A549 (cell line): Measurements from ENCODE around the gene B3GALNT2. TPM values are rescaled to one million over a fixed set of nuclear protein-coding genes. Genes with fewer than 3 reads are reported as not detected.
A peak's percentile ranks its signal among the peaks of the same experiment; 100 is the strongest.

Experiments used
- ATAC-seq, 2 experiments: fragments of 200-7000 bp in 1 of 2; fragments of >200 bp in 1 of 2; cut with Nextera tagmentation in 1 of 2; cut with Tn5 transposase in 1 of 2; 3 replicates each; pipeline versions ENCODE4 v1.8.0 to v1.9.1; 2018 to 2020; ENCODE audit warnings: mild to moderate bottlenecking in 1 of 2, moderate library complexity in 1 of 2
- CTCF ChIA-PET: fragments of 300-600 bp; sonication (Branson Sonifier 250); formaldehyde crosslinking; extraction: SDS; loops from one replicate; lab custom pipeline; 2021; ENCODE audit warnings: antibody characterized with exemption, inconsistent platforms; lab: Yijun Ruan, JAX
- POLR2A ChIA-PET: fragments of 350-600 bp; formaldehyde crosslinking; extraction: SDS; loops from one replicate; lab custom pipeline; 2021; ENCODE audit warnings: antibody characterized with exemption, inconsistent platforms; lab: Yijun Ruan, JAX
- DNase-seq, 2 experiments: peaks; one replicate each; pipeline versions ENCODE4 v3.0.0 to v3.0.0-alpha.2; 2011 to 2016; ENCODE audit warnings: low read depth in 1 of 2, low spot score in 1 of 2
- FAIRE-seq: peaks from 2 replicates; lab custom pipeline; 2011; peaks lifted over from hg19 to GRCh38; lab: Jason Lieb, UNC
- H3K27ac ChIP-seq, 2 experiments: fragments of >200 bp; sonication (Bioruptor Twin); formaldehyde crosslinking; 3 replicates each; pipeline ENCODE4 v1.5.1; 2016 to 2017
- H3K4me1 ChIP-seq: fragments of >200 bp; sonication (Bioruptor Twin); formaldehyde crosslinking; 3 replicates; pipeline ENCODE4 v1.6.1; 2016
- H3K4me2 ChIP-seq: fragments of >200 bp; sonication (Bioruptor Twin); formaldehyde crosslinking; 3 replicates; pipeline ENCODE4 v1.6.1; 2016
- H3K4me3 ChIP-seq: fragments of >200 bp; sonication (Bioruptor Twin); formaldehyde crosslinking; 3 replicates; pipeline ENCODE4 v1.5.1; 2016
- H3K9me3 ChIP-seq: fragments of >200 bp; sonication (Bioruptor Twin); formaldehyde crosslinking; 3 replicates; pipeline ENCODE4 v1.6.1; 2016
- CBX8 ChIP-seq: fragments of 200-600 bp; sonication (generic); IDR thresholded peaks from 2 replicates; pipeline ENCODE4 v1.6.1; 2016
- CEBPB ChIP-seq, 2 experiments: fragments of >200 bp in 1 of 2; sonication (Bioruptor Twin) in 1 of 2; formaldehyde crosslinking in 1 of 2; IDR thresholded peaks; 2 replicates each; pipeline ENCODE4 v1.6.1; 2012 to 2016
- EHF ChIP-seq: fragments of 250-450 bp; sonication (Bioruptor Pico); IDR thresholded peaks from 2 replicates; pipeline ENCODE4 v1.5.0; 2020; ENCODE audit warnings: mild to moderate bottlenecking
- FOSB ChIP-seq: fragments of 250-450 bp; sonication (Bioruptor Pico); IDR thresholded peaks from 2 replicates; pipeline ENCODE4 v1.5.0; 2020; ENCODE audit warnings: mild to moderate bottlenecking, moderate library complexity
- HES2 ChIP-seq: fragments of >200 bp; sonication (Bioruptor Twin); formaldehyde crosslinking; IDR thresholded peaks from 2 replicates; pipeline ENCODE4 v1.6.1; 2016
- HEYL ChIP-seq: fragments of 250-450 bp; sonication (Bioruptor Pico); IDR thresholded peaks from 2 replicates; pipeline ENCODE4 v1.8.0; 2021; ENCODE audit warnings: mild to moderate bottlenecking, moderate library complexity
- HOXB13 ChIP-seq: fragments of 250-450 bp; sonication (Bioruptor Pico); IDR thresholded peaks from 2 replicates; pipeline ENCODE4 v1.5.0; 2020; ENCODE audit warnings: low read depth, mild to moderate bottlenecking, moderate library complexity
- HOXB5 ChIP-seq: fragments of 250-450 bp; sonication (Bioruptor Pico); IDR thresholded peaks from 2 replicates; pipeline ENCODE4 v1.5.0; 2020; ENCODE audit warnings: mild to moderate bottlenecking, moderate library complexity
- NPAS2 ChIP-seq: fragments of 250-450 bp; sonication (Bioruptor Pico); IDR thresholded peaks from 2 replicates; pipeline ENCODE4 v1.8.0; 2022; ENCODE audit warnings: mild to moderate bottlenecking, moderate library complexity, borderline replicate concordance
- NR3C1 ChIP-seq: fragments of >200 bp; sonication (Bioruptor Twin); formaldehyde crosslinking; IDR thresholded peaks from 3 replicates; pipeline ENCODE4 v1.6.1; 2017
- PBX3 ChIP-seq: IDR thresholded peaks from 2 replicates; pipeline ENCODE4 v1.6.1; 2012
- RAD21 ChIP-seq, 2 experiments: fragments of >200 bp in 1 of 2; sonication (Bioruptor Twin) in 1 of 2; formaldehyde crosslinking in 1 of 2; IDR thresholded peaks in 1 of 2; conservative IDR thresholded peaks in 1 of 2; 2 replicates in 1 of 2; 3 replicates in 1 of 2; pipeline ENCODE4 v1.6.1; 2012 to 2018; ENCODE audit warnings: inconsistent platforms in 1 of 2
- RCOR1 ChIP-seq: fragments of 150-350 bp; IDR thresholded peaks from 2 replicates; pipeline ENCODE4 v1.6.1; 2014; ENCODE audit warnings: antibody characterized with exemption, low read length, low read depth
- SMC3 ChIP-seq: fragments of >200 bp; sonication (Bioruptor Twin); formaldehyde crosslinking; IDR thresholded peaks from 3 replicates; pipeline ENCODE4 v1.6.1; 2018; ENCODE audit warnings: inconsistent platforms
- TFCP2L1 ChIP-seq: fragments of 250-450 bp; sonication (Bioruptor Pico); IDR thresholded peaks from 2 replicates; pipeline ENCODE4 v1.5.0; 2021; ENCODE audit warnings: mild to moderate bottlenecking
- USF2 ChIP-seq: fragments of 450-650 bp; IDR thresholded peaks from 2 replicates; pipeline ENCODE4 v1.6.1; 2014; ENCODE audit warnings: antibody characterized with exemption
- ZFP36 ChIP-seq: fragments of 450-650 bp; IDR thresholded peaks from 2 replicates; pipeline ENCODE4 v1.6.1; 2014; ENCODE audit warnings: borderline replicate concordance; ENCODE audit not compliant: partially characterized antibody
- ZNF302 ChIP-seq: fragments of 250-450 bp; sonication (Bioruptor Pico); IDR thresholded peaks from 2 replicates; pipeline ENCODE4 v1.9.0; 2021; ENCODE audit warnings: inconsistent platforms, mild to moderate bottlenecking, moderate library complexity
- WGBS: methylation state at CpG from one replicate; pipeline ENCODE4 v1.1.6; 2017; ENCODE audit errors: missing lambda C conversion rate; 5-methylcytosine and 5-hydroxymethylcytosine counted together
- polyA plus RNA-seq, 4 experiments: library from polyadenylated mRNA; depleted of rRNA in 3 of 4; stranded (reverse); fragments of >200 nt; fragmentation: RNase III in 1 of 4; extraction: RNeasy Plus Mini Kit Qiagen cat#74134 plus additional on column Dnase treatment in 1 of 4; gene quantifications; 2 replicates in 3 of 4; 3 replicates in 1 of 4; pipeline ENCODE4 v1.2.3, GENCODE V29; 2011 to 2017
- TF ChIP-seq, protein P1 (sequence below): fragments of >200 bp; sonication (Bioruptor Twin); formaldehyde crosslinking; IDR thresholded peaks from 3 replicates; pipeline ENCODE4 v1.5.1; 2016
- TF ChIP-seq, protein P2 (sequence below): fragments of 250-450 bp; sonication (Bioruptor Pico); IDR thresholded peaks from 2 replicates; pipeline ENCODE4 v1.5.0; 2021; ENCODE audit warnings: mild to moderate bottlenecking, moderate library complexity, borderline replicate concordance

Gene B3GALNT2
- polyA plus RNA-seq, 2 of the 4 experiments (the other 2 are of a cell fraction) = 17.3 to 39.6 TPM

- no peak for TF ChIP-seq PBX3
- TF ChIP-seq NPAS2 = no peak
- no peak for TF ChIP-seq FOSB (CRISPR knock-in tag)
Observed at GRCh38 chr1:235421751-235422150, 82.5 kb downstream of the B3GALNT2 start (continued).

DNA sequence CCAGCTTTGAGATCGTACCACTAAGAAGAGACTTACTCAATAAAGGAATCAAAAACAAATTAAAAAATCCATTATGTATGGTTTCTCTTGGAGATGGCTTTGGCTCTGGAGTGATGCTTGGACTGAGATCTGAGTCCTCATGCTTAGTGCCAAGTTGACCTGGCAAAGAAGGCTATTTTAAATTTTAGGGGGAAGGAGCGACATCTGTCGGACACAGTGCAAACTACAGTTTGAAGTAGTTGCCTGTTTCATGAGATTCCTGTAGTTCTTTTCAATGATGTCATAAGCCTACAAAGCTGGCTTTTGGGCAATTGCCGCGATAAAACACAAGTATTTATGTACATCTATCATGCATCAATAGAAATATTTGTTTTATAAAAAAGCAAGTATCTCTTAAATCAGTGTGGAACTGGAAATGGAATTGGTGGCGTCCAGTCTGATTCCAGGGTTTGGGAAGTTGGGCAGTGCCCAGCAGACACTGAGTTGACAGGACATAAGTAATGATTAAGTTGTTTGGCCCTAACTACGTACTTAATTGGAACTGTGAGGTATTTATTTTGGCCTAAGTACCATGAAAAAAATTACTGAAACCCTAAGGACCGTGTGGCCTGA is 87.1 kb downstream of the B3GALNT2 start:
- POLR2A ChIA-PET = interaction anchor here (0.9 to 1.2 kb wide), 4 partner anchors 50 to 89 kb away, joined by 4 to 5 read pairs (median 4); partner anchors contain the start of genes ARID4B, GGPS1 and TBCE
- FAIRE-seq (no peak), DNase-seq (peak; percentile 76 to 82)

More for the DNA sequence above, 87.1 kb downstream of the B3GALNT2 start:
- TF ChIP-seq NR3C1 = no peak
- no peak for TF ChIP-seq USF2
- TF ChIP-seq, protein P1, sequence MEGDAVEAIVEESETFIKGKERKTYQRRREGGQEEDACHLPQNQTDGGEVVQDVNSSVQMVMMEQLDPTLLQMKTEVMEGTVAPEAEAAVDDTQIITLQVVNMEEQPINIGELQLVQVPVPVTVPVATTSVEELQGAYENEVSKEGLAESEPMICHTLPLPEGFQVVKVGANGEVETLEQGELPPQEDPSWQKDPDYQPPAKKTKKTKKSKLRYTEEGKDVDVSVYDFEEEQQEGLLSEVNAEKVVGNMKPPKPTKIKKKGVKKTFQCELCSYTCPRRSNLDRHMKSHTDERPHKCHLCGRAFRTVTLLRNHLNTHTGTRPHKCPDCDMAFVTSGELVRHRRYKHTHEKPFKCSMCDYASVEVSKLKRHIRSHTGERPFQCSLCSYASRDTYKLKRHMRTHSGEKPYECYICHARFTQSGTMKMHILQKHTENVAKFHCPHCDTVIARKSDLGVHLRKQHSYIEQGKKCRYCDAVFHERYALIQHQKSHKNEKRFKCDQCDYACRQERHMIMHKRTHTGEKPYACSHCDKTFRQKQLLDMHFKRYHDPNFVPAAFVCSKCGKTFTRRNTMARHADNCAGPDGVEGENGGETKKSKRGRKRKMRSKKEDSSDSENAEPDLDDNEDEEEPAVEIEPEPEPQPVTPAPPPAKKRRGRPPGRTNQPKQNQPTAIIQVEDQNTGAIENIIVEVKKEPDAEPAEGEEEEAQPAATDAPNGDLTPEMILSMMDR = peak; percentile 88
- TF ChIP-seq CEBPB (IDR thresholded peaks at IDR 0.05) = no peak
- peak; percentile 87 for TF ChIP-seq SMC3
- TF ChIP-seq HOXB5 = no peak
- TF ChIP-seq RCOR1 = no peak
- no peak for TF ChIP-seq NPAS2
- peak; percentile 87 to 96 for TF ChIP-seq RAD21 (conservative IDR thresholded peaks at IDR 0.05 in 1 of 2, IDR thresholded peaks at IDR 0.05 in 1 of 2)
- TF ChIP-seq HES2 = no peak
- no peak for TF ChIP-seq HEYL (CRISPR knock-in tag)
- TF ChIP-seq, protein P2, sequence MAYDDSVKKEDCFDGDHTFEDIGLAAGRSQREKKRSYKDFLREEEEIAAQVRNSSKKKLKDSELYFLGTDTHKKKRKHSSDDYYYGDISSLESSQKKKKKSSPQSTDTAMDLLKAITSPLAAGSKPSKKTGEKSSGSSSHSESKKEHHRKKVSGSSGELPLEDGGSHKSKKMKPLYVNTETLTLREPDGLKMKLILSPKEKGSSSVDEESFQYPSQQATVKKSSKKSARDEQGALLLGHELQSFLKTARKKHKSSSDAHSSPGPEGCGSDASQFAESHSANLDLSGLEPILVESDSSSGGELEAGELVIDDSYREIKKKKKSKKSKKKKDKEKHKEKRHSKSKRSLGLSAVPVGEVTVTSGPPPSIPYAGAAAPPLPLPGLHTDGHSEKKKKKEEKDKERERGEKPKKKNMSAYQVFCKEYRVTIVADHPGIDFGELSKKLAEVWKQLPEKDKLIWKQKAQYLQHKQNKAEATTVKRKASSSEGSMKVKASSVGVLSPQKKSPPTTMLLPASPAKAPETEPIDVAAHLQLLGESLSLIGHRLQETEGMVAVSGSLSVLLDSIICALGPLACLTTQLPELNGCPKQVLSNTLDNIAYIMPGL (CRISPR knock-in tag) = no peak
- TF ChIP-seq CBX8 = no peak
- no peak for TF ChIP-seq EHF
- TF ChIP-seq ZFP36 = no peak
- TF ChIP-seq TFCP2L1 (CRISPR knock-in tag) = no peak
- TF ChIP-seq ZNF302 = no peak
- no peak for TF ChIP-seq HOXB13 (CRISPR knock-in tag)
- CTCF ChIA-PET = interaction anchor here (0.6 to 3.7 kb wide), 57 partner anchors 8 to 921 kb away, joined by 3 to 42 read pairs (median 5); partner anchors contain the start of genes ARID4B, B3GALNT2, GGPS1 and TBCE
- Histone ChIP-seq H3K4me2 (no peak overlapping the region; the same call in 2 of the 3 replicates), H3K4me1 (peaks cover 22% of the 10 kb centered on the region), H3K27ac (0 out of 6 replicates have a peak overlapping the region, but pooled peaks of 1 of the 2 experiments have one; percentile 2), H3K4me3 (no peak overlapping the region), H3K9me3 (no peaks in the 10 kb centered on the region)
- WGBS = 31% methylated on average over 8 of the region's 8 CpGs
- ATAC-seq = peak; percentile 75 to 78
